Urinary bladder (tissue), 4 donors: Measurements from ENCODE around the gene TNNT2. TPM values are rescaled to one million over a fixed set of nuclear protein-coding genes. Genes with fewer than 3 reads are reported as not detected.

Experiments
- DNase-seq: peaks from one replicate; pipeline ENCODE4 v3.0.0-alpha.2; 2015; ENCODE audit errors: extremely low spot score
- H3K27ac ChIP-seq: one replicate; pipeline ENCODE4 v1.5.1; 2013; ENCODE audit warnings: low read depth, mild to moderate bottlenecking, moderate library complexity
- H3K36me3 ChIP-seq: one replicate; pipeline ENCODE4 v1.6.1; 2013; ENCODE audit warnings: mild to moderate bottlenecking, moderate library complexity; ENCODE audit not compliant: insufficient read depth
- H3K4me1 ChIP-seq: one replicate; pipeline ENCODE4 v1.6.1; 2013; ENCODE audit warnings: mild to moderate bottlenecking, moderate library complexity; ENCODE audit not compliant: insufficient read depth
- H3K4me3 ChIP-seq: one replicate; pipeline ENCODE4 v1.5.1; 2013; ENCODE audit warnings: low read depth, low read length
- WGBS: extraction: QIAGEN DNeasy Blood & Tissue Kit; methylation state at CpG from one replicate; pipeline ENCODE4 v1.1.7; 2013; 5-methylcytosine and 5-hydroxymethylcytosine counted together
- polyA plus RNA-seq: library from polyadenylated mRNA; stranded (reverse); fragments of 200-250 nt; gene quantifications from one replicate; pipeline ENCODE4 v1.2.3, GENCODE V29; 2013
- total RNA-seq: library from RNA; depleted of rRNA; stranded (reverse); fragments of >200 nt; gene quantifications from one replicate; pipeline ENCODE4 v1.2.3, GENCODE V29; 2014
- donor health status: healthy with polysubstance abuse.
- donor health status: healthy.

TNNT2 gene
- total and polyA plus RNA-seq, 2 donors: 15.2 to 94.9 TPM

DNA sequence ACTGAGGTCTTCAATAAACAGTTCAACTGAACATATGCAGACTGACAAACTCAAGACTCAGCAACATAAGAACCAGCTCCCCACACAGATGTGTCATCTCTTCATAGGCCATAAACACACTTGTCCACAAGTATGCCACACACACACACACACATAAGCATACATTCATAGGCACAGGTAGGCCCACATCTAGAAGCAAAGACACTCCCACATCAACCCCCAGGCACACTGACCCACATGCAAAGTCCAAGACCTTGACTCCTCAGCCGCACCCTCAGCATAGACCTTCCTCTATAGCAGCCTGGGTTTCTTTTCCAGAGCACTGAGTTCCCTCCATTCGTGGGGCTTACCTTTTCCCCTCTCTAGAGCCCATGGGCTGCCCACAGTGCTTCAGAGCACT is 20.2 kb upstream of the TNNT2 start:
- no peak for DNase-seq
- H3K4me1 ChIP-seq: no peaks in the 10 kb centered on the region
- 94% methylated on average over 2 of the region's 2 CpGs for WGBS
- H3K4me3 ChIP-seq: no peak overlapping the region
- no peaks in the 10 kb centered on the region for H3K36me3 ChIP-seq
- peak overlapping the region; percentile 40 for H3K27ac ChIP-seq

DNA sequence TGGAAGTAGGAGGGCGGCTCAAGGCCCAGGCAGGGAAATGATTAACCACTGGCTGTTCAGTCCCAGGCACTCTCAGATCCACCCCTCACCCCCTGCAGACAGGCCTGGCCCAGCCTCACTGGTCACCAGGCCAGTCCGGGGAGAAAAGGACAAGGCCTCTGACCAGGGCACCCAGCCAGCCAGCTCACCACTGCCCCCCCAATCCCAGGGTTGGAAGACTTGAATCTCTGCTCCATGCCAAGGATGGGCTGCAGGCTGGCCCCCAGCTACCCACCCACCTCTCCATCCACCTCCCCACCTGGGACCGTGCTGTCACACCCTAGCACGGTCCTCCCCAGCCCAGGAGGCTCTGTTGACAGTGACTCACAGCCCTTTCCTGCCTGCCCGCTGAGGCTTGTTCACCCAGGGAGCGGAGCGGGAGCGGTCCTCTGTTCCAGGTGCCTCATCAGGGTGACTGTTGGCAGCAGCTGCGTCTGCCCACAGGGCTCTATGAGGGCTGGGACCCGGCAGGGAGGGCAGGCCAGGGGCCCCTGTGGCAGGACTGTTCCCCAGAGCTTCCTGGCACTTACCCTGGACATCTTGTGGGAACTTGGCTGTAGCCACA is 19.5 kb upstream of the TNNT2 start:
- Histone ChIP-seq H3K36me3 (no peaks in the 10 kb centered on the region), H3K4me1 (no peaks in the 10 kb centered on the region), H3K27ac (peak overlapping the region; percentile 18), H3K4me3 (no peak overlapping the region)
- WGBS: 82% methylated on average over 10 of the region's 10 CpGs
- DNase-seq: no peak

DNA sequence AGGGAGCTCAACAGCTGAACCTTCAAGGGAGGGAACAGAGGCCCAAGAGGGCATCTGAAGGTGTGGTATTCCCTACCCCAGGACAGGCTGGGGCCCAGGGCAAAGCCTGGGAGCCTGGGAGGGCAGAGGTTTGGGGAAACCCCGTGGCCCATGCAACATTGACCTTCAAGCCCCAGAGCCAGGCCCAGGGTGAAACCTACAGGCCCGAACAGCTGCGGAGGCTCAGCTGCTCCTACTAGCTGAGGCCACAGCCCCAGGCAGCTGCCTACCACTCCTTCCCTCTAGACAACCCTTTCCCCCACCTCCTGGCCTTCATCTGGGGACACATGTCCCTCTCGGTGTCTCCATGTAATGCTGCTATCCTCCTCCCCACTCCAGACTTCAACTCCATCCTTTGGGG is 18.5 kb upstream of the TNNT2 start:
- Histone ChIP-seq H3K27ac (no peak overlapping the region), H3K4me3 (no peak overlapping the region), H3K36me3 (no peaks in the 10 kb centered on the region), H3K4me1 (no peaks in the 10 kb centered on the region)
- DNase-seq: no peak
- WGBS: 89% methylated on average over 4 of the region's 4 CpGs

DNA sequence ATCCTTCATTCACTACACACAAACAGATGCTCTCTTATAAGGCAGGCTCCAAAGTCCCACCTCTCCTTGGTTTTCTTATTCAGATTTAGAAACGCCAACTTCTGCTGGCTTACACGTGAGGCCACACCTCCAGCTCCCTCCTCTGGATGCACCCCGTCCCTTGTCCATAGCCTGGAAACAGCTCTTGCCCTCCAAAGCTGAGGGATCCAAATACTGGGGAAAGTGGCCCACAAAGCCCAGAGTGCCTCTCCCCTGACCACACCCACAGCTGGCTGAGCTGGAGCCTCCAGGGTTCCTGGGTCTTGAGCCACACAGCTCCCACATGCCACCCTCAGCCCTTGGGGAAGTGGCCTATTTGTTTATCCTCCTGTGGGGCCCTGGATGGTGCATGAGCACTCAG is 17.1 kb upstream of the TNNT2 start:
- no peaks in the 10 kb centered on the region for H3K4me1 ChIP-seq
- no peak for DNase-seq
- H3K4me3 ChIP-seq: no peak overlapping the region
- no peaks in the 10 kb centered on the region for H3K36me3 ChIP-seq
- H3K27ac ChIP-seq: no peak overlapping the region
- 67% methylated on average over 3 of the region's 3 CpGs for WGBS

DNA sequence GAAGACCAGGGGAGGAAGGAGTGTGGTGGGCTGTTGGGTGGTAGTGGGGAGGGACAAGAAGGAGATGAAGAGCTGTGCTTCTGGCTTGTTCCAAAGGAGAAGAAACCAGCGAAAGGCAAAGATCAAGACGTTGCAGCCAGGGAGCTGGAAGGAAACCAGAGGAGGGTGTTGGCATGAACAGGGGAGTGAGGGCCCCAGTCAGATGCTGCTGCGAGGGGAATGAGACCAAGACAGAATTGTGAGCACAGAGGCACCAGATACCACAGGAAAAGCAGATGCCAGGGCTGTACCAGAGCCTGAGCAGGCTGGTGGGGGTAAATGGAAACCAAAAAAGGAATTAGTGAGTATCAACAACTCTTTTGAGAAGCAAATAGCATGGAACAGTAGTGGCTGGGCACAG is 15.6 kb upstream of the TNNT2 start:
- Histone ChIP-seq H3K4me1 (no peaks in the 10 kb centered on the region), H3K36me3 (no peaks in the 10 kb centered on the region), H3K4me3 (no peak overlapping the region), H3K27ac (no peak overlapping the region)
- no peak for DNase-seq
- WGBS: 54% methylated on average over 3 of the region's 3 CpGs

DNA sequence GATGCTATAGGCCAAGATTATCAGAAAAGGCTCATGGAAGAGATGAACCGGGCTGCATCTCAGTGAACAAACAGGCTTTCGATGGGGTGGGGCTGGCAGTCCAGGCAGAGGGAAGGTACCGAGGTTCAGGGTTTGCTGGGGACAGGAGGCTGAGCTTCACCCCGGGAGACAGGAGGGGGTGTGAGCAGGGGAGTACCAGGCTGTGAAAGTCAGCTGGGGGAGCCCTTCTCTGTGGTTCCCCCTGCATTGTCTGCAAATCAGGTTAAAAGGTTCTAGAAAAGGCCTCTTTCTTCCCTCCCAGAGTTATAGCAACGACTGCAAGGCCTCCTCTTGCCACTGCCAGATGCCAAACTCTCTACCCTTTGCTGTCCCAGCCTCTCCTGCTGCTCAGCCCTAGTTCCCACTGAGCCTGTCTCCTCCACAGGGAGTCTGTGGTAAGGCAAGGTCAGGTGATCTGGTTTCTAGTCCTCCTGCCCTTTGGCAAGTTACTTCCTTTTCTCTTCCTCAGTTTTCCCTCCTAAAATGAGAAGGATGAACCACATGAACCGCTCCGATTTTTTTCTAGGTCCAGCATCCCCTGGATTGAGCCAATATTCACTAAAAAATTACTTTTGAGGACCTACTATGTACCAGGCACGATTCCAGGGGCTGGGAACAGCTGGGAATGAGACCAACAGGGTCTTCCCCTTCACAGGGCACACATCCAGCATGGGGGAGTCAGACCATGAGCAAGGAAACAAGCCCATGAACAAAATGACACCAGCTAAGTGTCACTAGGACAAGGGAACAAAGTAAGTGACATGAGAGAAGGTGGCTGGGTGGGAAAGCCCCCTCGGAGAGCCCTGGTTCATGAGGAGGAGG is 14.4 kb upstream of the TNNT2 start:
- WGBS: 83% methylated on average over 9 of the region's 9 CpGs
- Histone ChIP-seq H3K27ac (no peak overlapping the region), H3K4me1 (no peaks in the 10 kb centered on the region), H3K36me3 (no peaks in the 10 kb centered on the region), H3K4me3 (no peak overlapping the region)
- DNase-seq: no peak

DNA sequence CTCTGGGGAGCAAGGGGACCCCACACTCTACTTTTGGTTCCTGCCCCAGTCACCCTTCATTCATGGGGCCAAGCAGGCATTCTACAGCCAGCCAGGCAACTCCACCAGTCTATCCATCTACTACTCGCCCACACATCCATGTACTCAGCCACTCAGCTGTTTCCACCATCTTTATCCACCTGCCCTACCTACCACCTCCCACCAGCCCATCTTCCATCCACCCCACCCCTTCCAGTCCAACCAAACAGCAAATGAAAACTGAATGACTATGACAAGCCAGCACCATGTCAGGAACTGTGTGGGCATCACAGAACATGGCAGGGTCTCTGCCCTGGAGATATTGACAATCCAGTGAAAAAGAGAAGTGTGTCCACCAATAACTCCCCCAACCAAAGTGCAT is 13.7 kb upstream of the TNNT2 start:
- Histone ChIP-seq H3K36me3 (no peaks in the 10 kb centered on the region), H3K4me3 (no peak overlapping the region), H3K4me1 (no peaks in the 10 kb centered on the region), H3K27ac (no peak overlapping the region)
- DNase-seq: no peak
- WGBS: 94% methylated on average over 1 of the region's 1 CpG

DNA sequence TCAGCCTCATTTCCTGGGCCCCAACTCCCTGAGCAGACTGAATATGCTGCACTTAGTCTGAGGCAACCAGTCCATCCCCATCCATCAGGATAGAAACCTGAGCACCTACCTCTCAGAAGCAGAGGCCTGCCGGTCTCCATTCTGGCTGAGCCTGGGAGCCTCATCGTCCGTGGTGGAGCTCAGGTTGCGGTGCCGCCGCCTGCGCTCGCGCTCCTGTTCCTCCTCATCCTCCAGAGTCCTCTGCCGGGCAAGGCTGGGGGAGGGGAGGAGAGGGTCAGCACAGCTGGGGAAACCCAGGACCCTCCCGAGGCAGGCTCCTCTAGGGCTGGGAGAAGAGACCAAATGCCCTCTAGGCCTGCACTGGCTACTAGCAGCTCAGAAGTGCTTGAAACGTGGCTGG is 11.6 kb upstream of the TNNT2 start:
- Histone ChIP-seq H3K36me3 (no peaks in the 10 kb centered on the region), H3K27ac (no peak overlapping the region), H3K4me3 (no peak overlapping the region), H3K4me1 (no peaks in the 10 kb centered on the region)
- WGBS: 84% methylated on average over 12 of the region's 12 CpGs
- no peak for DNase-seq

DNA sequence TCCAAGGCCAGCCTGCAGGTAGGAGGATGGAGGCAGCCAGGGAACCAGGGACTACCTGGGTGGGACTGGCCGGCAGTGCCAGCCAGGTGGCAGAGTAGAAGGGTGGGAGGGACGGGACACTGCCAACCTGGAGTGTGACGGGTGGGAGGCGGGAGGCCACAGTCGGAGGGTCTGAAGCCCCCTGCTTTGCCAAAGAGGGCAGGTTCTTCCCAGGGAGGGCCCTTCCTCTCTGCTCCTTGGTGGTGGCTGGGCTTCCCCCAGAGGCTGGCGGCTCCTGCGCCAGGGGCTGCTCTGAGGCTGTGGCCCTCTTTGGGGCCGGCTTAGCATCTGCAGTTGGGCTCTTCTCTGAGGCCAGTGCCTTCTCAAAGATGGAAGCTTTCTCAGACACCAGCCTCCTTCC is 8.7 kb upstream of the TNNT2 start:
- 92% methylated on average over 8 of the region's 8 CpGs for WGBS
- no peak for DNase-seq
- no peak overlapping the region for H3K27ac ChIP-seq
- H3K4me1 ChIP-seq: no peaks in the 10 kb centered on the region
- no peaks in the 10 kb centered on the region for H3K36me3 ChIP-seq
- H3K4me3 ChIP-seq: no peak overlapping the region

DNA sequence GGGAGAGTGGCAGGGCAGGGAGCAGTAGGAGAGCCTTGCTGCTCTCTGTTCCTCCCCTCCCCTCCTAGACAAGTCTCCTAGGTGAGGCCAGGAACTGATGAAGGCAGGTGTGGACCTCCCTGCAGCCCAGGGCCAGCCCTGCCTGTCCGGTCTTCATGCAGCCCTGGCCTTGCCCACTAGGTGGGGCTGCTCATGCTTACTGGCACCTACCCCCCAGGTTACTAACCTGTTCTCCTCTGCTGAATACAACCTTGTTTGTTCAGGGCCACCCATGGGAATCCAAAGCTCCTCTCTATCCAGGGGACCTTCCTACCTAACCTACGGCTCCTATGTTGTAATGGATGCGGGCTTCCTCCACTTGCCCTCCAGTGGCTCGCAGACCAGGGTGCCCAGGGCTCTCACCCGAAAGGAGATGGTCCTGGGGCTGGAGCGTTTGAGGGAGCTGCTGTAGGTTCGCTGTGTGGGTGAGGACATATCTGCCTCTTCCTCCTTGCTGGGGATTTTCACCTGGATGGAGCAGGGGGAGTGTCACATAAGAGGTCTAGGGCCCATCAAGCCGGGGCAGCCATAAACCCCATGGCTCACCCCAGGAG is 7.9 kb upstream of the TNNT2 start:
- 87% methylated on average over 8 of the region's 8 CpGs for WGBS
- no peaks in the 10 kb centered on the region for H3K4me1 ChIP-seq
- no peak overlapping the region for H3K4me3 ChIP-seq
- no peaks in the 10 kb centered on the region for H3K36me3 ChIP-seq
- H3K27ac ChIP-seq: no peak overlapping the region
- DNase-seq: no peak

DNA sequence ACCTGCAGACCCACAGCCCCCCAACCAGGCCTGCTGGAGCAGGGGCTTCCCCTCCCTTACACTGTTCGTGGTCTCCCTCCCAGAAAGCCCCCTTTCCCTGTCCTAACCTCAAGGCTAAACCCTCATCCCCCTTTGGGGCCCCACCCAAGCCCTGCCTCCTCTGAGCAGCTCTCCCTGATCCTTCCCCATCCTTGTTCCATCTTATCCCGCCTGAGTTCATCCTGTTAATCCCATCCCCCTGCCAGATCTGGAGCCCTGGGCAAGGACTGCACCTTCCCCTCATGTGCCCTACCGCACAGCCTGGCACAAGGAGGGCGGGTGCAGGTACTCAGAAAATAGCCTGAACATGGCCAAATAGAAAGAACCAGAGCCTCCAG is 6.9 kb upstream of the TNNT2 start:
- WGBS: 56% methylated on average over 4 of the region's 4 CpGs
- H3K4me3 ChIP-seq: no peak overlapping the region
- no peaks in the 10 kb centered on the region for H3K36me3 ChIP-seq
- H3K4me1 ChIP-seq: no peaks in the 10 kb centered on the region
- H3K27ac ChIP-seq: no peak overlapping the region
- no peak for DNase-seq

DNA sequence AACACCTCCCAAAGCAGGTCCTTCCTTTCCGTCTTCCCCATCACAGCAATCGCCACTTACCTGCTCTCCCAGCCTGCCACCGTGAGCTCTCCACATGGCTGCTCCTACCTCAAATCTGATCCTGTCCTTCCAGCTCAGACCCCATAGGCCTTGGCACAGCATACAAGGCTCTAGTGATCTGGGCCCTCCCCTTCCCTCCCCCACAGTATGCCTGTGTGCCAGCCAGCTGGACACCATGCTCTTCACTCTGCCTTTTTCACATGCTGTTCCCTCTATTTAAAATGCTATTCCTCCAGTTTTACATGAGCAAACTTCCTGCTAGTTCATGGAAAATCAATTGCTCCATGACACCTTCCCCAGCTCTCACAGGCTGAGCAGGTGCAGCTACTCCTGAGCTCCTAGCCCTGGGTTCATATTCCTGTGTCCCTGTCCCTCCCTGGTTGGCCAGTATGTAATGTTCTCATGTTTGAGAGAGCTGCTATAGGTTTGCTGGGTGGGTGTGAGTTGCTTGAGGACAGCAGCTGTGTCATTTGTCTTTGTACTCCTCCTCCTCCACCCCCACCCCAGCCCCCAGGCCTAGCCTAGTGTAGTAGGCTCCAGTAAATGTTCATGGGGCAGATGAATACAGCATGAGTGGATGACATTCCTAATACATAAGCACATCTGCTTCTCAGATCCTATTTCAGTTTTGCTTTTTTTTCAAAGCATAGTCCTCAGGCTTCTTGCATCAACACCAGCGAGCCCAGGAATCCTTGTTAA is 6.3 kb upstream of the TNNT2 start:
- Histone ChIP-seq H3K27ac (no peak overlapping the region), H3K36me3 (no peaks in the 10 kb centered on the region), H3K4me3 (no peak overlapping the region), H3K4me1 (no peaks in the 10 kb centered on the region)
- whole genome bisulfite sequencing: 81% methylated on average over 4 of the region's 4 CpGs
- no peak for DNase-seq

DNA sequence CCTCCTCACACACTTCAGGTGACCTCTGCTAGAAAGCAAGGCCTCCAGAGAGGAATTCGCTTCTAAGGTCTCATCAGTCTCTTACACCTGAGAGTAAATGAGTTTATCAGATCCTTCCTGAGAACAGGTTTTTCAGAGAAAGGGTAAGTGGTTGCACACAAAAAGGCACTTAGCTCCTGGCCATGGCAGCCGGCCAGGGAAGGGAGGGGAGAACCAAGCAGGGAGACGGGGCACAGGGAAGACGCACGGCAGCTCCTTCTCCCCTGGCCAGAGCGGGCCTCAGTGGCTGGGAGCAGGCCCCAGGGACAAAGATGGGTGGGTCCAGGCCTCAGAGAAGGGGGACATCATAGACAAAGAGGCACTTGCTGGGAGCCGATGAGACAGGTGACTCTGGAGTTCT is 3.6 kb upstream of the TNNT2 start:
- no peaks in the 10 kb centered on the region for H3K4me1 ChIP-seq
- WGBS: 77% methylated on average over 7 of the region's 7 CpGs
- H3K4me3 ChIP-seq: no peak overlapping the region
- DNase-seq: peak; percentile 59
- no peaks in the 10 kb centered on the region for H3K36me3 ChIP-seq
- no peak overlapping the region for H3K27ac ChIP-seq
